ENCODE results near the gene SMAD5.

DNA sequence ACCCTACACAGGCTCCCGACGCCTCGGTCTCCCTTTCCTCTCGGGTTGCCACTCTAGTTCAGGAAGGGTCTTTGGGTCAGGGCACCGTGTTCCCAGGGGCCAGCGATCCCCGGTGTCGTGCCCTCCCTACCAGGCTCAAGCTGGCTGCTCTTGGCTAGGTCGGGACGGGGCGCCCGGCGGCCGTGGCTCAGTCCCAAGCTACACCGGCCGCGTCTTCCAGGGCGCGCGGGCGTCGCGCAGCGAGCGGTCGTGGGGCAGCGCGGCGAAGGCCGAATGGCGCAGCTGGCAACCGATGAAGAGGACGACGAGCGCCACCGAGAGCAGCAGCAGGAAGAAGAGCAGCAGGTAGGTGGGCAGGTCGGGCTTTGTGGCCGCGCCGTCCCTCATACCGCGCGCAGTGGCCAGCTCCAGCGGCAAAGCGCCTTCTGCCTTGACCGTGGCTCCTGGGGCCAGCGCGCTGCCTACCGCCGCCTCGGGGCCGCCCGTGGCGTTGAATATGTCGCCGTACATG is 59.4 kb downstream of the SMAD5 start:
- TF ChIP-seq, protein P1, sequence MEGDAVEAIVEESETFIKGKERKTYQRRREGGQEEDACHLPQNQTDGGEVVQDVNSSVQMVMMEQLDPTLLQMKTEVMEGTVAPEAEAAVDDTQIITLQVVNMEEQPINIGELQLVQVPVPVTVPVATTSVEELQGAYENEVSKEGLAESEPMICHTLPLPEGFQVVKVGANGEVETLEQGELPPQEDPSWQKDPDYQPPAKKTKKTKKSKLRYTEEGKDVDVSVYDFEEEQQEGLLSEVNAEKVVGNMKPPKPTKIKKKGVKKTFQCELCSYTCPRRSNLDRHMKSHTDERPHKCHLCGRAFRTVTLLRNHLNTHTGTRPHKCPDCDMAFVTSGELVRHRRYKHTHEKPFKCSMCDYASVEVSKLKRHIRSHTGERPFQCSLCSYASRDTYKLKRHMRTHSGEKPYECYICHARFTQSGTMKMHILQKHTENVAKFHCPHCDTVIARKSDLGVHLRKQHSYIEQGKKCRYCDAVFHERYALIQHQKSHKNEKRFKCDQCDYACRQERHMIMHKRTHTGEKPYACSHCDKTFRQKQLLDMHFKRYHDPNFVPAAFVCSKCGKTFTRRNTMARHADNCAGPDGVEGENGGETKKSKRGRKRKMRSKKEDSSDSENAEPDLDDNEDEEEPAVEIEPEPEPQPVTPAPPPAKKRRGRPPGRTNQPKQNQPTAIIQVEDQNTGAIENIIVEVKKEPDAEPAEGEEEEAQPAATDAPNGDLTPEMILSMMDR (IDR thresholded peaks at IDR 0.05), result no peak
- TF ChIP-seq POLR2A (IDR thresholded peaks at IDR 0.05), result no peak
